Measurements from ENCODE around the gene NUCB1. TPM values are rescaled to one million over a fixed set of nuclear protein-coding genes. Genes with fewer than 3 reads are reported as not detected.
"Not testable (repeated sequence)": the region's sequence is repeated elsewhere in the genome, so short reads cannot be mapped to it uniquely, and the experiment has no call there.

Gene NUCB1
- polyA plus RNA-seq, 3 donors, result 311 to 334 (median 332) TPM

DNA sequence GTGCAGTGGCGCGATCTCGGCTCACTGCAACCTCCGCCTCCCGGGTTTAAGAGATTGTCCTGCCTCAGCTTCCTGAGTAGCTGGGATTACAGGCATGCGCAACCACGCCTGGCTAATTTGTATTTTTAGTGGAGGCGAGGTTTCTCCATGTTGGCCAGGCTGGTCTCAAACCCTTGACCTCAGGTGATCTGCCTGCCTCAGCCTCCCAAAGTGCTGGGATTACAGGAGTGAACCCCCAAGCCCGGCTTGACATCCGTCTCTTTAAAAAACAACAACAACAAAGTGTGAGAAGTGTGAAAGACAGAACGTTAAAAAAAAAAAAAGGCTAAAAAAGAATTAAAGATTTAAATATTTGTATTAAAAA is 744 bp upstream of the NUCB1 start:
- DNase-seq, result not testable (repeated sequence)

DNA sequence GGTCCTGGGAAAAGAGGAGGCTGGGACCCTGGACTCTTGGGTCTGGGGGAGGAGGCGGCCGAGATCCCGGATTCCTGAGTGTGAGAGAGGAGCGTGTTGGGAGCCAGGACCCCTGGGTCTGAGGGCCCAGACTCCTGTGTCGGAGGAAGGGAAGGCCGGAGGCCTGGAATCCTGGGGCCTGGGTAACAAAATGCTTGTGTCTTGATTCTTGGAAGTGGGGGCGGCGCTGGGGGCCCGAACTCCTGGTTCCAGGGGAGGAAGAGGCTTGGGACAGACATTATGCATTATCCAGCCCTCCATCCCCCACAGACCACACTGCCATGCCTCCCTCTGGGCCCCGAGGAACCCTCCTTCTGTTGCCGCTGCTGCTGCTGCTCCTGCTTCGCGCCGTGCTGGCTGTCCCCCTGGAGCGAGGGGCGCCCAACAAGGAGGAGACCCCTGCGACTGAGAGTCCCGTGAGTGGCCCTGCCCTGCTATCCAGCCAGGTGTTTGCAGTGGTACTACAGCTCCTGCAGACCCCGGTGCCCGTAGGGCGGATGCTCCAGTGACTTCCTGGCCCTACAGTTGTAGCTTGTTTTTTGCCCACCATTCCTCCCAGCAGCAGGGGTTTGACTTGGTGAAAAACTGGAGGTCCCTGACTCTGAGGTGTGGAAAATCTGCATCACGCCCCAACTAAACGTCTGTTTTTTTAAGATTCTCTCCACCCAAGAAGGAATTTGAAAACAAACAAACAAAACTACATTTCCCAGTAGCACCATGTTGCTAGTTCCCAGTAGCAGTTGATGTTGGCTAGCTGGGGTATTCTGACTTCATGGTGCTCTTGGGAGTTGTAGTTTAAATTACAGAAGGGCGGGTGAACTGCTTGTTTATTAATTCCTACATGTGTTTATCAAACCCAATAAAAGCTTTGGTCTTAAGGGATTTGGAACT is 630 bp downstream of the NUCB1 start:
- DNase-seq, result no peak

DNA sequence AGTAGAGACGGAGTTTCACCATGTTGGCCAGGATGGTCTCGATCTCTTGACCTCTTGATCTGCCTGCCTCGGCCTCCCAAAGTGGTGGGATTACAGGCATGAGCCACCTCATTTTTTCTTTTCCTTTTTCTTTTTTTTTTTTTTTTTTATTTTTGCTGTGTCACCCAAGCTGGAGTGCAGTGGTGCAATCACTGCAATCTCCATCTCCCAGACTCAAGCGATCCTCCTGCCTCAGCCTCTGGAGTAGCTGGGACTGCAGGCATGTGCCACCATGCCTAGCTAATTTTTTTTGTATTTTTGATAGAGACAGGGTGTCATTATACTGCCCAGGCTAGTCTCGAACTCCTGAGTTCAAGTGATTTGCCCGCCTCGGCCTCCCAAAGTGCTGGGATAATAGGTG is 2.2 kb downstream of the NUCB1 start:
- not testable (repeated sequence) for DNase-seq

DNA sequence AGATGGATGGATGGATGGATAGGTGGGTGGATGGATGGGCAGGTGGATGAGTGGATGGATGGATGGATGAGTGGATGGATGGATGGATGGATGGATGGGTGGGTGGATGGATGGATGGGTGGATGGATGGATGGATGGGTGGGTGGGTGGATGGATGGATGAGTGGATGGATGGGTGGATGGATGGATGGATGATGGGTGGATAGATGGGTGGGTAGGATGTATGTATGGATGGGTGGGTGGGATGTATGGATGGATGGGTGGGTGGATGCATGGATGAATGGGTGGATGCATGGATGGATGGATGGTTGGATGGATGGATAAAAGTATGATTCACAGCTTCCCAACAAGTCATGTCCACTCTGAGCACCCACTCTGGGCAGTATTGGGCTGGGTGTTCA is 3.7 kb downstream of the NUCB1 start:
- not testable (repeated sequence) for DNase-seq

DNA sequence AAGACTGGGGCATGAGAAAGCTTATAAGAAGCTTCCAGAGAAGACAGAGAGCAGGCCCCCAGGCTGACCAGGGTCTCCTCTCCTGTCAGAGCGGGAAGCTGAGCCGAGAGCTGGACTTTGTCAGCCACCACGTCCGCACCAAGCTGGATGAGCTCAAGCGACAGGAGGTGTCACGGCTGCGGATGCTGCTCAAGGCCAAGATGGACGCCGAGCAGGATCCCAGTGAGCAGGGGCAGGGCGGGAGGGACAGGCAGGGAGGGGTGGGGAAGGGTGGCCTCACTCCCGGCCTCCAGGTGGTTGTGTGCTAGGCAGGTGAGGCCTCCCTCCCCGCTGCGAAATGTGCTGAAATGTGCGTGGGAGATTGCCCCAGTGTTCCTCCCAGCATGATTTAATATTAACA is 5.6 kb downstream of the NUCB1 start:
- no peak for DNase-seq

DNA sequence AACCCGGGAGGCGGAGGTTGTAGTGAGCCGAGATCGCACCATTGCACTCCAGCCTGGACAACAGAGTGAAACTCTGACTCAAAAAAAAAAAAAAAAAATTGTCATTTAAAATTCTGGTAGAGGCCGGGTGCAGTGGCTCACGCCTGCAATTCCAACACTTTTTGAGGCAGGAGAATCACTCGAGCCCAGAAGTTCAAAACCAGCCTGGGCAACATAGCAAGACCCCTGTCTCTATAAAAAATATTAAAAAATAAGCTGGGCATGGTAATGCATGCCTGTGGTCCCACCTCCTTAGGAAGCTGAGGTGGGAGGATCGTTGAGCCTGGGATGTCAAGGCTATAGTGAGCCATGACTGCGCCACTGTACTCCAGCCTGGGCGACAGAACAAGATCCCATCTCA is 6.2 kb downstream of the NUCB1 start:
- no peak for DNase-seq

DNA sequence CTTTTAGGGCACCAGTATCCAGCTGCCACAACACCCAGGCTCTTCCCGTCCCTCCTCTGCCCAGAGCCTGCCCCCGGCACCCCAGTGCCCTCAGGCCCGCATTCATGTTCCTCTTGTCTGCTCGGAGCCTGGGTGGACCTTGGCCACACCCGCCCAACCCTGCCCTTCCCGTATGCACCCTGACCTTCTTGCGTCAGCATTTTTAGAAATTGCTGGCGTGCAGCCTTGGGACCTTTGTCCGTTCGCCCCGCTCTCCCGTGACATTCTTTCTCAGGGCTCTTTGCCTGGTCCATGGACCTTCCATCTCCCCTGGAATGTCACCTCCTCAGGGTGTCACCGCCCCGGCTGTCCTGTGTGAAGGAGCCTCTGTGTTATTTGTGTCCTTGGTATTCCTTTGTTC is 7.6 kb downstream of the NUCB1 start:
- no peak for DNase-seq

DNA sequence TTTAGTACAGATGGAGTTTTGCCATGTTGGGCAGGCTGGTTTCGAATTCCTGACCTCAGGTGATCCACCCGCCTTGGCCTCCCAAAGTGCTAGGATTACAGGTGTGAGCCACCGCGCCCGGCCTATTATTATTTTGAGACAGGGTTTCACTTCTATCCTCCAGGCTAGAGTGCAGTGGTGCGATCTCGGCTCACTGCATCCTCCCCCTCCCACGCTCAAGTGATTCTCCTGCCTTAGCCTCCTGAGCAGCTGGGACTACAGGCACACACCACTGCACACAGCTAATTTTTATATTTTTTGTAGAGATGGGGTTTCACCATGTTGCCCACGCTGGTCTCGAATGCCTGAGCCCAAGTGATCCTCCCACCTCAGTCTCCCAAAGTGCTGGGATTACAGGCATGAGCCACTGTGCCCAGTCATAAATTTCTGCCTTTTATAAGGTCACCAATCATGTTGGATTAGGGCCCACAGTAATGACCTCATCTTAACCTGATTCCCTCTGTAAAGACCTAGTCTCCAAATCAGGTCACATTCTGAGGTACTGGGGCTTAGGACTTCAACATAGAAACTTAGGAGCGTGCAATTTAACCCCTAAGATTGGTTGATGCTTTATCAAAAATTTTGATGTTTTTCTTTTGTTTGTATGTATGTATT is 9.4 kb downstream of the NUCB1 start:
- DNase-seq, result not testable (repeated sequence)

DNA sequence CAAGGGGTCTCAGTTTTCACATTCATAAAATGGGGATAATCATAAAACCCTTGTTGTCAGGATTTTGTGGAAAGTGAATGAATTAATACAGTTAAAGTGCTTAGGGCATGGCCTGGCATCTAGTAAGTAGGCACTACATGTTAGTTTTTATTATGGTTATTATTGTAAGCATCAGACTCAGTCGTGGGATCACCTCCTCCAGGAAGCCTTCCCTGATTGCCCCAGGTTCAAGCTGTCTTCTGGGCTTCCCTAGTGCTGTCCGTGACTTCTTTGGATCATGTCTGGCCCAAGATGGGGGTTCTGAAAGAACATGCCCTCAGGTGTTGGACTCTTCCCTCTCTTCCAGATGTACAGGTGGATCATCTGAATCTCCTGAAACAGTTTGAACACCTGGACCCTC is 10.7 kb downstream of the NUCB1 start:
- no peak for DNase-seq

DNA sequence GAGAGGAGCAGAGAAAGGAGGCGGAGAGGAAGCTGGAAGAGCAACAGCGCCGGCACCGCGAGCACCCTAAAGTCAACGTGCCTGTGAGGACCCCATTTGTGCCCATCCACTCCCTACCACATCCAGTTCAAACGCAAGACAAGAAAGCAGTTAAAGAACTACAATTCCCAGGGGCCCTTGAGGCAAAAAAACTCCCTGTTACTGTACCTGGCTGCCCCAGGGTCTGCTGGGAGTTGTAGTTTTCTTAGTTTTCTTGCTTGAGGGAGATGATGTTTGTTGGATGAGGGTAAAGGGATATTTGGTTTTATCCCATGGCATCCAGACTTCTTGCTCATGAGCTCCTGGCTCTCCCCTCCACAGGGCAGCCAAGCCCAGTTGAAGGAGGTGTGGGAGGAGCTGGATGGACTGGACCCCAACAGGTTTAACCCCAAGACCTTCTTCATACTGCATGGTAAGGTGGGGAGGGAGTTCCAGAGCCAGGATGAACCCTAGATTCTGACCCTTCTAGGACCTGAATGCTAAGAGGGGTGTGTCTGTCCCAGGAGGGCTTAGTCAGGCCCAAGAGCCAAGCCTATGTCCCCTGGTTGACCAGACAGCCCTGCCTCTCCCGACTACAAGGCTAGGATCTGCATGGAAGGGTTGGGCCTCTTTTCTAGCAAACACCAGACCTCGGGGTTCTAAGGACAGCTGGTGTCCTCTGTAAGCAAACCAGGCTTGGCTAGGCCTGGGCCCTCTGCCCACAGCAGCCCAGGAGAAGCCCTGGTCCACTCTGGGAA is 13.2 kb downstream of the NUCB1 start:
- no peak for DNase-seq

DNA sequence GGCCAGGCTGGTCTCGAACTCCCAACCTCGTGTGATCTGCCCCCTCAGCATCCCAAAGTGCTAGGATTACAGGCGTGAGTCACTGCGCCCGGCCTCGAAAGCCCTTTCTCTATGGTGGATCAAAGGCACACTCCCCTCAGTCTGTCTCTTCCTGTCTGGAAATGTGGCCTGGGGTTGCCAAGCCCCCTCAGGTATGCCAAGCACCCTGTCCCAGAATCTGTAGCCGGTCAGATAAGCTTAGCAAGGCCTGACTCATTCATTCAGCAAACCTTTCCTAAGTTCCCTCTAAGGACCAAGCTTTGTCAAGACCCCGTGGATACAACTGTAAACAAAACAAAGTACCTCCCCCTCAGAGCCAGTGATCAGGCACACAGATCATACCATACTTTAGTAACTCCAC is 14.1 kb downstream of the NUCB1 start:
- no peak for DNase-seq

DNA sequence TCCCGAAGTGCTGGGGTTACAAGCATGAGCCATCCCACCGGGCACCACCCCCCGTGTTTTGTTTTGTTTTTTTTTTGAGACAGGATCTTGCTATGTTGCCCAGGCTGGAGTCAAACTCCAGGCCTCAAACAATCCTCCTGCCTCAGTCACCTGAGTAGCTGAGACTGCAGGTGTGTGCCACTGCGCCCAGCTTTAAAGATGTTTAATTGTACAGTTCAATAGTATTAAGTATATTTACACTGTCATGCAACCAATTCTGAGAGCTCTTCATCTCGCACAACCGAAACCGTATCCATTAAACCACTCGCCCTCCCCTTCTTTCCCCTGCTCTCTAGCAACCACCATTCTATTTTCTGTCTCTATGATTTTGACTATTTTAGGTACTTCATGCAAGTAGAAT is 15.6 kb downstream of the NUCB1 start:
- no peak for DNase-seq

DNA sequence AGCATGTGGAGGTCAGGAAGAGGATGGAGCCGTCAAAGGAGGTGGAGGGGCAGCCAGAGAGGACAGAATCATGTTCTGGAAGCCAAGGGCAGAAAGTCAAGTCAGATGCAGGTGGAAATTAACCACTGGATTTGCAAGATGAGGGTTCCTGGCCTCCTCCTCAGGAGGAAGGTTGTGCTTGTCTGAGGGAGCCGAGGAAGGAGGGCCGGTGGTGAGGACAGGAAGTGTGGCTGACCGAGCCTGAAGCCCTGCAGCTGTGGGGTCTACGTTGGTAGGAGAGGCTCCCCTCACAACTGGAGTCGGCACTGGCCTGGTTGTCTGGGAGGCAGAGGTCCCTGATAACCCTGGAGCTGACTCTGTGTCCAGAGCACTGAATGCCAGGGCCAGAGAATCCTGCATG is 18.0 kb downstream of the NUCB1 start:
- DNase-seq, result no peak

DNA sequence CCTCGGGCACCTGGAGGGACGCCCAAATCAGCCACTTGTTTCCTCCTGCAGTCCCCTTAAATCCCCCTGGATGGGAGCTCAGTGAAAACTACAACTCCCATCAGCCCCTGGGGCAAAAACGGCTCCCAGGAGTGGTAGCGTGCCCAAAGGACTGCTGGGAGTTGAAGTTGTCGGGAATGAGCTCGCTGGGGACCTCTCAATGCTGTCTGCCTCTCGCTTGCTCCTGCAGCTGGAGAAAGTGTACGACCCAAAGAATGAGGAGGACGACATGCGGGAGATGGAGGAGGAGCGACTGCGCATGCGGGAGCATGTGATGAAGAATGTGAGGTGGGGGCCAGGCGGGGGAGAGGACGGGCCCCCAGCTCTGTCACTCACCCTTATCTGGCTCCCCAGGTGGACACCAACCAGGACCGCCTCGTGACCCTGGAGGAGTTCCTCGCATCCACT is 18.7 kb downstream of the NUCB1 start:
- DNase-seq, result no peak

DNA sequence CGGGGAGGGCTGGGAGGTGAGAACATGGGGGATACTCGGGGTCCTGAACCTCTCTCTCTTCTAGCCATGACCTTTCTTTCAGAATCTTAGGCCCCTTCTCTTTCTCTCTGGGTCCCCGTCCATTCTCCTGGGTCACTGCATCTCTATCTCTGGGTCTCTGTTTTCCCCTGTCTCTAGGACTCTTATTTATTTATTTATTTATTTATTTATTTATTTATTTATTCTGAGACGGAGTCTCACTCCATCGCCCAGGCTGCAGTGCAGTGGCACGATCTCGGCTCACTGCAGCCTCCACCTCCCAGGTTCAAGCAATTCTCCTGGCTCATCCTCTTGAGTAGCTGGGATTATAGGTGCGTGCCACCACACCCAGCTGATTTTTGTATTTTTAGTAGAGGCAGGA is 19.2 kb downstream of the NUCB1 start:
- not testable (repeated sequence) for DNase-seq

DNA sequence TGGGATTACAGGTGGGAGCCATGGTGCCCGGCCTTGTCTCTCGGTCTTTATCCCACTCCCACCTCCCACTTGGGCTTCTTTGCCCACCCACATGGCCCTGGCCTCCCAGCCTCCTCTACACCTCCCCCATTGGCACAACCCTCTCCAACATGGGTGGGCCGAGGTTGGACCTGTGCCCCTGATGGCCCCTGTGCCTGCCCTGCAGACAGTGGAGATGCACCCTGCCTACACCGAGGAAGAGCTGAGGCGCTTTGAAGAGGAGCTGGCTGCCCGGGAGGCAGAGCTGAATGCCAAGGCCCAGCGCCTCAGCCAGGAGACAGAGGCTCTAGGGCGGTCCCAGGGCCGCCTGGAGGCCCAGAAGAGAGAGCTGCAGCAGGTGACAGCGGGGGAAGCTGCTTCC is 20.8 kb downstream of the NUCB1 start:
- DNase-seq, result no peak

DNA sequence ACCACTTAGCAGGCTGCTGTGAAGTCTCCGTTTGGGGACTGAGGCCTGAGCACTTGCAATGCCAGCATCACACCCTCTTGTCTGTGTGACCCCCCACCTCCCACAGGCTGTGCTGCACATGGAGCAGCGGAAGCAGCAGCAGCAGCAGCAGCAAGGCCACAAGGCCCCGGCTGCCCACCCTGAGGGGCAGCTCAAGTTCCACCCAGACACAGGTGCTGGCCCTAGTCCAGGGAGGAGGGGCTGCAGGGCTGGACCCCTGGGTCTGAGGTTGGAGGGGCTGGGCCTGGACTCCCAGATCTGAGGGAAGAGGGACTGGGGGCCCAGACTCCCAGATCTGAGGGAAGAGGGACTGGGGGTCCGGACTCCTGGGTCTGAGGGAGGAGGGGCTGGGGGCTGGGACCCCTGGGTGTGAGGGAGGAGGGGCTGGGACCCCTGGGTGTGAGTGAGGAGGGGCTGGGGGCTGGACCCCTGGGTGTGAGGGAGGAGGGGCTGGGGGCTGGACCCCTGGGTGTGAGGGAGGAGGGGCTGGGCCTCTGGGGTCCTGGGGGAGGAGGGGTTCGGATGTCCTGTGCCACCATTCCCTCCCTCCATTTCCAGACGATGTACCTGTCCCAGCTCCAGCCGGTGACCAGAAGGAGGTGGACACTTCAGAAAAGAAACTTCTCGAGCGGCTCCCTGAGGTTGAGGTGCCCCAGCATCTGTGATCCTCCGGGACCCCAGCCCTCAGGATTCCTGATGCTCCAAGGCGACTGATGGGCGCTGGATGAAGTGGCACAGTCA is 21.8 kb downstream of the NUCB1 start:
- DNase-seq, result no peak

DNA sequence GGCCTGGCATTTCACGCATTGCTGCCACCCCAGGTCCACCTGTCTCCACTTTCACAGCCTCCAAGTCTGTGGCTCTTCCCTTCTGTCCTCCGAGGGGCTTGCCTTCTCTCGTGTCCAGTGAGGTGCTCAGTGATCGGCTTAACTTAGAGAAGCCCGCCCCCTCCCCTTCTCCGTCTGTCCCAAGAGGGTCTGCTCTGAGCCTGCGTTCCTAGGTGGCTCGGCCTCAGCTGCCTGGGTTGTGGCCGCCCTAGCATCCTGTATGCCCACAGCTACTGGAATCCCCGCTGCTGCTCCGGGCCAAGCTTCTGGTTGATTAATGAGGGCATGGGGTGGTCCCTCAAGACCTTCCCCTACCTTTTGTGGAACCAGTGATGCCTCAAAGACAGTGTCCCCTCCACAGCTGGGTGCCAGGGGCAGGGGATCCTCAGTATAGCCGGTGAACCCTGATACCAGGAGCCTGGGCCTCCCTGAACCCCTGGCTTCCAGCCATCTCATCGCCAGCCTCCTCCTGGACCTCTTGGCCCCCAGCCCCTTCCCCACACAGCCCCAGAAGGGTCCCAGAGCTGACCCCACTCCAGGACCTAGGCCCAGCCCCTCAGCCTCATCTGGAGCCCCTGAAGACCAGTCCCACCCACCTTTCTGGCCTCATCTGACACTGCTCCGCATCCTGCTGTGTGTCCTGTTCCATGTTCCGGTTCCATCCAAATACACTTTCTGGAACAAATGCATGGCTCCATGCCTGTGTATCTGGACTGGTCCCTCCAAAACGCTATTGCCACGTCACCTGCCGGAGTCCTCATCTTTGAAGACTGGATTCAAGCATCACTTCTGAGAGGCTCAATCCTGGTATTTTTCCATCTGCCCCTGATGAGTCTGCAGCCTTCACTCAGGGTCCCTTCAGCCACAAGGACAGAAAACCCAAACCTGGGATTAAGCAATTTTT is 22.7 kb downstream of the NUCB1 start:
- DNase-seq, result no peak

DNA sequence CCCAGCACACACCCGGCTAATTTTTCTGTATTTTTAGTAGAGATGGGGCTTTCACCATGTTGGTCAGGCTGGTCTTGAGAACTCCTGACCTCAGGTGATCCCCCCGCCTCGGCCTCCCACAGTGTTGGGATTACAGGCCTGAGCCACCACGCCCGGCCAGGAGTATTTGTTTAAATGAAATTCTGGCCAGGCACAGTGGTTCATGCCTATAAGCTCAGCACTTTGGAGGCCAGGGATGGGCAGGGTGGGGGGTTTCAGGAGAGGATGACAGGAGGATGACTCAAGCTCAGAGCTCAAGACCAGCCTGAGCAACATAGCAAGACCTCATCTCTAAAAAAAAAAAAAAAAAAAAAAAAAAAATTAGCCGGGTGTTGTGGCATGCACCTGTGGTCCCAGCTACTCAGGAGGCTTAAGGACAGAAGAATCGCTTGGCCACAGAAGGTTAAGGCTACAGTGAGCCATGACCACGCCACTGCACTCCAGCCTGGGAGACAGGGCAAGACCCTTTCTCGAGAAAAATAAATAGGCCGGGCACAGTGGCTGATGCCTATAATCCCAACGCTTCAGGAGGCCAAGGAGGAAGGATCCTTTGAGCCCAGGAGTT is 25.2 kb downstream of the NUCB1 start:
- DNase-seq, result no peak

DNA sequence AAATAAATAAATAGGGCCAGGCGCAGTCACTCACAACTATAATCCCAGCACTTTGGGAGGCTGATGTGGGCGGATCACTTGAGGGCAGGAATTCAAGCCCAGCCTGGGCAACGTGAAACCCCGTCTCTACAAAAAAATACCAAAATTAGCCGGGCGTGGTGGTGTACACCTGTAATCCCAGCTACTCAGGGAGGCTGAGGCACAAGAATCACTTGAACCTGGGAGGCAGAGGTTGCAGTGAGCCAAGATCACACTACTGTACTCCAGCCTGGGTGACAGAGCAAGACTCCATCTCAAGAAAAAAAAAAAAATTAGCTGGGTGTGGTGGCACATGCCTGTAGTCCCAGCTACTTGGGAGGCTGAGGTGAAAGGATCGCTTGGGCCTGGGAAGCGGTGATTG is 25.8 kb downstream of the NUCB1 start:
- DNase-seq, result not testable (repeated sequence)
